ENCODE data around the gene SKIC2.

SKIC2 gene

DNA sequence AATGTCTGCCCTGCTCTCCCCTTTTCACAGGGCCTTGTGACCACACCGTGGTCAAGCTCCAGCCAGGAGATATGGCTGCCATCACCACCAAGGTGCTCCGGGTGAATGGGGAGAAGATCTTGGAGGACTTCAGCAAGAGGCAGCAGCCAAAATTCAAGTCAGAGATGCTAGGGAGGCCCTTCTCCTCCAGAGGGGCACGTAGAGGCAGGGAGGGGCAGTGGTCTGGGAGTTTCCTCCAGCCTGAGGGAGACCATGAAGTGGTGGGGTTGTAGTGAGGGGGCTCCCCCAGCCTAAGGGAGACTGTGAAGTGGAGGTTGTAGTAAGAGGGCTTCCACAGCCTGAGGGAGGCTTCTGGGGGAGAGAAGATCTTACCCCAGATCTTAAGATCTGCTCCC lies 8.9 kb downstream of the SKIC2 start:
- Histone ChIP-seq H3K36me3 (ENCODE audit: insufficient read depth, low read length) (peaks cover 75% of the 10 kb centered on the region), H3F3A (ENCODE audit: insufficient read depth, low read length) (no peaks in the 10 kb centered on the region), H3K27ac (ENCODE audit: low read depth, low read length, poor library complexity, severe bottlenecking) (no peak overlapping the region), H3K9me3 (ENCODE audit: low read length) (no peaks in the 10 kb centered on the region), H4K20me1 (ENCODE audit: insufficient read depth, low read length) (no peaks in the 10 kb centered on the region), H3K79me2 (ENCODE audit: insufficient read depth, low read length) (no peaks in the 10 kb centered on the region), H2AFZ (ENCODE audit: low read length) (no peak overlapping the region), H3K9ac (ENCODE audit: low read length) (no peak overlapping the region), H3K4me3 (ENCODE audit: low read depth, low read length, poor library complexity, severe bottlenecking) (no peak overlapping the region), H3K4me2 (ENCODE audit: low read length) (no peak overlapping the region), H3K27me3 (ENCODE audit: insufficient read depth, low read length) (no peaks in the 10 kb centered on the region), H3K9me2 (ENCODE audit: low read depth, low read length) (no peaks in the 10 kb centered on the region), H3K4me1 (ENCODE audit: insufficient read depth, low read length, severe bottlenecking) (peaks cover 27% of the 10 kb centered on the region)
- no peak for TF ChIP-seq EZH2 (IDR thresholded peaks at IDR 0.05; ENCODE audit: borderline replicate concordance, low read length)
- TF ChIP-seq, protein P1, sequence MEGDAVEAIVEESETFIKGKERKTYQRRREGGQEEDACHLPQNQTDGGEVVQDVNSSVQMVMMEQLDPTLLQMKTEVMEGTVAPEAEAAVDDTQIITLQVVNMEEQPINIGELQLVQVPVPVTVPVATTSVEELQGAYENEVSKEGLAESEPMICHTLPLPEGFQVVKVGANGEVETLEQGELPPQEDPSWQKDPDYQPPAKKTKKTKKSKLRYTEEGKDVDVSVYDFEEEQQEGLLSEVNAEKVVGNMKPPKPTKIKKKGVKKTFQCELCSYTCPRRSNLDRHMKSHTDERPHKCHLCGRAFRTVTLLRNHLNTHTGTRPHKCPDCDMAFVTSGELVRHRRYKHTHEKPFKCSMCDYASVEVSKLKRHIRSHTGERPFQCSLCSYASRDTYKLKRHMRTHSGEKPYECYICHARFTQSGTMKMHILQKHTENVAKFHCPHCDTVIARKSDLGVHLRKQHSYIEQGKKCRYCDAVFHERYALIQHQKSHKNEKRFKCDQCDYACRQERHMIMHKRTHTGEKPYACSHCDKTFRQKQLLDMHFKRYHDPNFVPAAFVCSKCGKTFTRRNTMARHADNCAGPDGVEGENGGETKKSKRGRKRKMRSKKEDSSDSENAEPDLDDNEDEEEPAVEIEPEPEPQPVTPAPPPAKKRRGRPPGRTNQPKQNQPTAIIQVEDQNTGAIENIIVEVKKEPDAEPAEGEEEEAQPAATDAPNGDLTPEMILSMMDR (IDR thresholded peaks at IDR 0.05; ENCODE audit: low read length) = no peak

DNA sequence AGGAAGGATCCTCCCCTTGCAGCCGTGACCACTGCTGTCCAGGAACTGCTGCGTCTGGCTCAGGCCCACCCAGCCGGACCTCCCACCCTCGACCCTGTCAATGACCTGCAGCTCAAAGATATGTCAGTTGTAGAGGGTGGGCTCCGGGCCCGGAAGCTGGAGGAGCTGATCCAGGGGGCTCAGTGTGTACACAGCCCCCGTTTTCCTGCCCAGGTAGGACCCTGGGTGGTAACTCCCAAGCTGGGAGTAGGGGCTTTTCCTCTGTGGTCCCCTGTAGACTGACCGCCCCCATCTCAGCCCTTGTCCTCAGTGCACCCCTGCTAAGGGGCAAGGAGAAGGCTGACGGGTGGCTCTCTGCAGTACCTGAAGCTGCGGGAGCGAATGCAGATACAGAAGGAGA lies 9.4 kb downstream of the SKIC2 start:
- Histone ChIP-seq H3K9me3 (ENCODE audit: low read length) (no peaks in the 10 kb centered on the region), H3K36me3 (ENCODE audit: insufficient read depth, low read length) (peaks cover 71% of the 10 kb centered on the region), H3K4me1 (ENCODE audit: insufficient read depth, low read length, severe bottlenecking) (peaks cover 31% of the 10 kb centered on the region), H2AFZ (ENCODE audit: low read length) (no peak overlapping the region), H3K27ac (ENCODE audit: low read depth, low read length, poor library complexity, severe bottlenecking) (no peak overlapping the region), H3F3A (ENCODE audit: insufficient read depth, low read length) (no peaks in the 10 kb centered on the region), H3K9ac (ENCODE audit: low read length) (no peak overlapping the region), H3K27me3 (ENCODE audit: insufficient read depth, low read length) (no peaks in the 10 kb centered on the region), H3K4me2 (ENCODE audit: low read length) (no peak overlapping the region), H4K20me1 (ENCODE audit: insufficient read depth, low read length) (no peaks in the 10 kb centered on the region), H3K9me2 (ENCODE audit: low read depth, low read length) (no peaks in the 10 kb centered on the region), H3K79me2 (ENCODE audit: insufficient read depth, low read length) (no peaks in the 10 kb centered on the region), H3K4me3 (ENCODE audit: low read depth, low read length, poor library complexity, severe bottlenecking) (no peak overlapping the region)
- TF ChIP-seq EZH2 (IDR thresholded peaks at IDR 0.05; ENCODE audit: borderline replicate concordance, low read length) = no peak
- TF ChIP-seq, protein P1 (IDR thresholded peaks at IDR 0.05; ENCODE audit: low read length) = no peak

DNA sequence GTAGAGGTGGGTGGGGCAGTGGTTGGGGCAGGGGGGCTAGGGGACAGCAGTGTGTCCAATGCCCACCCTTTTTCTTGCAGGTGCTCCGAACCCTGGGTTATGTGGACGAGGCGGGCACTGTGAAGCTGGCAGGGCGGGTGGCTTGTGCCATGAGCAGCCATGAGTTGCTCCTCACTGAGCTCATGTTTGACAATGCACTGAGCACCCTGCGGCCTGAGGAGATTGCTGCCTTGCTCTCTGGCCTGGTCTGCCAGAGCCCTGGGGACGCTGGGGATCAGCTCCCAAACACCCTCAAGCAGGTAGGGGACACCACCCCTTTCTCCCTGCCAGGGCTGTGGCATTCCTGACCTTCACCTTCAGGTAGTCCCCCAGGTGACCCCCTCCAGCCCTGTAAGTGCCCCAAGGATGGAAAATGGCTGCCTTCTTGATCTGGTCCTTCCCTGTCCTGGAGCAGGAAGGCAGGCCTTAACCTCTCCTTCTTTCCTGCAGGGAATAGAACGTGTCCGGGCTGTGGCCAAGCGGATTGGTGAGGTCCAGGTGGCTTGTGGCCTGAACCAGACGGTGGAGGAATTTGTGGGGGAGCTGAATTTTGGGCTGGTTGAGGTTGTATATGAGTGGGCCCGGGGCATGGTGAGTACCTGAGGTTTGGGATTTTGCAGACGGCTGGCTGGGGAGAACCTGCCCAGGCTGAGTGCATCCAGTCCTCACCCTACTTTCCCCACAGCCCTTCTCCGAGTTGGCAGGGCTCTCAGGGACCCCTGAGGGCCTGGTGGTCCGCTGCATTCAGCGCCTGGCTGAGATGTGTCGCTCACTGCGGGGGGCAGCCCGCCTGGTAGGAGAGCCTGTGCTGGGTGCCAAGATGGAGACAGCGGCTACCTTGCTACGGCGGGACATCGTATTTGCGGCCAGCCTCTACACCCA lies 10.1 kb downstream of the SKIC2 start:
- no peak for TF ChIP-seq EZH2 (IDR thresholded peaks at IDR 0.05; ENCODE audit: borderline replicate concordance, low read length)
- TF ChIP-seq, protein P1 (IDR thresholded peaks at IDR 0.05; ENCODE audit: low read length) = no peak
- no peak overlapping the region for H3K27ac ChIP-seq (ENCODE audit: low read depth, low read length, poor library complexity, severe bottlenecking)
- no peak overlapping the region for H2AFZ ChIP-seq (ENCODE audit: low read length)
- no peaks in the 10 kb centered on the region for H3K9me3 ChIP-seq (ENCODE audit: low read length)
- H3K9ac ChIP-seq (ENCODE audit: low read length) = no peak overlapping the region
- H4K20me1 ChIP-seq (ENCODE audit: insufficient read depth, low read length) = no peaks in the 10 kb centered on the region
- no peaks in the 10 kb centered on the region for H3K9me2 ChIP-seq (ENCODE audit: low read depth, low read length)
- no peaks in the 10 kb centered on the region for H3F3A ChIP-seq (ENCODE audit: insufficient read depth, low read length)
- H3K4me1 ChIP-seq (ENCODE audit: insufficient read depth, low read length, severe bottlenecking) = peaks cover 34% of the 10 kb centered on the region
- H3K79me2 ChIP-seq (ENCODE audit: insufficient read depth, low read length) = no peaks in the 10 kb centered on the region
- no peaks in the 10 kb centered on the region for H3K27me3 ChIP-seq (ENCODE audit: insufficient read depth, low read length)
- no peak overlapping the region for H3K4me3 ChIP-seq (ENCODE audit: low read depth, low read length, poor library complexity, severe bottlenecking)
- no peak overlapping the region for H3K4me2 ChIP-seq (ENCODE audit: low read length)
- peaks cover 64% of the 10 kb centered on the region for H3K36me3 ChIP-seq (ENCODE audit: insufficient read depth, low read length)
